PC-3 (cell line): ENCODE measurements around the gene CNOT8. TPM values are rescaled to one million over a fixed set of nuclear protein-coding genes. Genes with fewer than 3 reads are reported as not detected.

Experiments
- ATAC-seq: fragments of 200-7000 bp; cut with Tn5 transposase; 2 replicates; pipeline ENCODE4 v1.9.1; 2020; ENCODE audit warnings: mild to moderate bottlenecking, moderate library complexity
- BruUV-seq: library from RNA; stranded (reverse); fragments of 400-500 nt; replicated peaks from 2 replicates; lab custom pipeline; 2021; lab: Mats Ljungman, UMichigan
- CTCF ChIA-PET: fragments of 300-600 bp; sonication (Branson Sonifier 250); formaldehyde crosslinking; loops from one replicate; lab custom pipeline; 2022; ENCODE audit warnings: antibody characterized with exemption; lab: Charles Lee
- POLR2A ChIA-PET: fragments of 300-600 bp; sonication (Branson Sonifier 250); formaldehyde crosslinking; loops from one replicate; lab custom pipeline; 2022; ENCODE audit warnings: antibody characterized with exemption; ENCODE audit not compliant: unreplicated experiment; lab: Charles Lee
- DNase-seq: peaks from one replicate; pipeline ENCODE4 v3.0.0-alpha.2; 2015
- H2AFZ ChIP-seq: fragments of 300-600 bp; sonication (generic); 2 replicates; pipeline ENCODE4 v1.6.0; 2016; ENCODE audit warnings: antibody characterized with exemption, low read length
- H3F3A ChIP-seq: fragments of 300-600 bp; sonication (generic); one replicate; pipeline ENCODE4 v1.6.0; 2017; ENCODE audit warnings: antibody characterized with exemption, low read length, control low read depth, mild to moderate bottlenecking; ENCODE audit not compliant: unreplicated experiment
- H3K27ac ChIP-seq: fragments of 300-600 bp; sonication (generic); 2 replicates; pipeline ENCODE4 v1.5.1; 2016; ENCODE audit warnings: mild to moderate bottlenecking, low read length
- H3K27me3 ChIP-seq: fragments of 300-600 bp; sonication (generic); 2 replicates; pipeline ENCODE4 v1.6.1; 2016; ENCODE audit warnings: low read length, mixed read lengths
- H3K36me3 ChIP-seq: fragments of 300-600 bp; sonication (generic); 2 replicates; pipeline ENCODE4 v1.6.1; 2016; ENCODE audit warnings: low read depth, mixed run types, low read length, mixed read lengths
- H3K4me1 ChIP-seq: fragments of 300-600 bp; sonication (generic); 2 replicates; pipeline ENCODE4 v1.5.1; 2016; ENCODE audit warnings: low read length; ENCODE audit not compliant: insufficient read depth
- H3K4me2 ChIP-seq: fragments of 300-600 bp; sonication (generic); 2 replicates; pipeline ENCODE4 v1.6.0; 2016; ENCODE audit warnings: low read length
- H3K4me3 ChIP-seq: fragments of 300-600 bp; sonication (generic); 2 replicates; pipeline ENCODE4 v1.5.1; 2016; ENCODE audit warnings: mild to moderate bottlenecking, low read length, mixed read lengths
- H3K79me2 ChIP-seq: fragments of 300-600 bp; sonication (generic); 2 replicates; pipeline ENCODE4 v1.6.1; 2017; ENCODE audit warnings: low read length, mixed read lengths
- H3K9ac ChIP-seq: fragments of 300-600 bp; sonication (generic); 2 replicates; pipeline ENCODE4 v1.6.0; 2016; ENCODE audit warnings: mild to moderate bottlenecking, low read length
- H3K9me2 ChIP-seq: fragments of 300-600 bp; sonication (generic); replicated peaks from 2 replicates; pipeline ENCODE4 v1.6.1; 2016; ENCODE audit warnings: mixed run types, low read length, mixed read lengths
- H3K9me3 ChIP-seq: fragments of 300-600 bp; sonication (generic); 2 replicates; pipeline ENCODE4 v1.6.1; 2016; ENCODE audit warnings: low read length, mixed read lengths
- H4K20me1 ChIP-seq: fragments of 300-600 bp; sonication (generic); 2 replicates; pipeline ENCODE4 v1.6.1; 2016; ENCODE audit warnings: low read length, mixed read lengths
- CTCF ChIP-seq: fragments of 300-600 bp; sonication (generic); conservative IDR thresholded peaks from 2 replicates; pipeline ENCODE4 v1.5.1; 2017; ENCODE audit warnings: antibody characterized with exemption, low read depth, mild to moderate bottlenecking, low read length
- EZH2 ChIP-seq: fragments of 300-600 bp; sonication (generic); IDR thresholded peaks from one replicate; pipeline ENCODE4 v1.6.1; 2017; ENCODE audit warnings: antibody characterized with exemption, mild to moderate bottlenecking, low read length; ENCODE audit not compliant: unreplicated experiment
- EZH2phosphoT487 ChIP-seq: fragments of 300-600 bp; sonication (generic); IDR thresholded peaks from 2 replicates; pipeline ENCODE4 v1.6.1; 2018; ENCODE audit warnings: mild to moderate bottlenecking, antibody characterized with exemption, low read length, borderline replicate concordance
- intact Hi-C: fragments of 100-400 bp; cut with micrococcal nuclease; formaldehyde crosslinking; loops from 2 replicates; pipeline ENCODE4 v1.9.0; 2023
- total RNA-seq: library from RNA; depleted of rRNA; stranded (reverse); fragments of >200 nt; gene quantifications from 2 replicates; pipeline ENCODE4 v1.2.3, GENCODE V29; 2014

CNOT8 gene
- total RNA-seq, 1 experiment from 2014 or later, result 26.2 TPM

GRCh38 chr5:154811653-154812465 is 46.6 kb upstream of the CNOT8 start:
- Histone ChIP-seq H3K4me3 (no peak overlapping the region), H3K27me3 (no peaks in the 10 kb centered on the region), H3K36me3 (peaks cover 33% of the 10 kb centered on the region), H3K4me1 (no peaks in the 10 kb centered on the region), H3K79me2 (no peaks in the 10 kb centered on the region), H4K20me1 (no peaks in the 10 kb centered on the region), H3K9me2 (no peaks in the 10 kb centered on the region), H3F3A (no peaks in the 10 kb centered on the region), H3K27ac (no peak overlapping the region), H2AFZ (no peak overlapping the region), H3K9me3 (no peaks in the 10 kb centered on the region), H3K4me2 (no peak overlapping the region), H3K9ac (no peak overlapping the region)
- ChIA-PET CTCF (no interaction called here), POLR2A (no interaction called here)
- intact Hi-C loops, result loop anchor here (1.0 to 5.0 kb wide), 3 partner anchors 45 to 162 kb away; partner anchors contain the start of genes CNOT8 and LARP1
- DNase-seq (peak; percentile 52), ATAC-seq (peak; percentile 72)
- no TSS peak for BruUV-seq
- peak; percentile 87 for TF ChIP-seq CTCF
- TF ChIP-seq EZH2phosphoT487, result no peak

GRCh38 chr5:154813158-154813557 is 45.3 kb upstream of the CNOT8 start:
- DNase-seq (no peak), ATAC-seq (no peak)
- Histone ChIP-seq H3K4me2 (no peak overlapping the region), H3K36me3 (peaks cover 29% of the 10 kb centered on the region), H3K27me3 (no peaks in the 10 kb centered on the region), H3K9me2 (no peaks in the 10 kb centered on the region), H3K4me3 (no peak overlapping the region), H2AFZ (no peak overlapping the region), H3K79me2 (no peaks in the 10 kb centered on the region), H3K27ac (no peak overlapping the region), H3K9me3 (no peaks in the 10 kb centered on the region), H3K9ac (no peak overlapping the region), H4K20me1 (no peaks in the 10 kb centered on the region), H3F3A (no peaks in the 10 kb centered on the region), H3K4me1 (no peaks in the 10 kb centered on the region)
- TF ChIP-seq EZH2phosphoT487, result no peak
- ChIA-PET CTCF (no interaction called here), POLR2A (no interaction called here)
- no TSS peak for BruUV-seq
- intact Hi-C loops, result loop anchor here (5.0 kb wide), 2 partner anchors 44 to 56 kb away; partner anchors contain the start of genes CNOT8 and LARP1

- Histone ChIP-seq H3K27ac (no peak overlapping the region), H3K4me1 (no peaks in the 10 kb centered on the region), H3K4me3 (no peak overlapping the region), H3K9ac (no peak overlapping the region), H2AFZ (no peak overlapping the region), H3K36me3 (peaks cover 34% of the 10 kb centered on the region), H3K27me3 (no peaks in the 10 kb centered on the region), H3F3A (no peaks in the 10 kb centered on the region), H4K20me1 (no peaks in the 10 kb centered on the region), H3K9me3 (no peaks in the 10 kb centered on the region), H3K9me2 (no peaks in the 10 kb centered on the region), H3K79me2 (no peaks in the 10 kb centered on the region), H3K4me2 (no peak overlapping the region)
- intact Hi-C loops, result loop anchor here (5.0 kb wide), 2 partner anchors 44 to 56 kb away; partner anchors contain the start of genes CNOT8 and LARP1
- POLR2A ChIA-PET, result no interaction called here
- ATAC-seq (no peak), DNase-seq (no peak)
- BruUV-seq, result no TSS peak
- TF ChIP-seq EZH2phosphoT487, result no peak
- TF ChIP-seq EZH2, result no peak
- TF ChIP-seq CTCF, result no peak
- CTCF ChIA-PET, result no interaction called here
These were observed 44.7 kb upstream of the CNOT8 start for GRCh38 chr5:154813736-154814135.
